ENCODE measurements around the gene CNIH2.
"Not testable (repeated sequence)": the region's sequence is repeated elsewhere in the genome, so short reads cannot be mapped to it uniquely, and the experiment has no call there.

Gene CNIH2

GRCh38 chr11:66316849-66317251, 38.9 kb downstream of the CNIH2 start, which contains the start of gene CD248:
CD248 (minus strand) TSS chr11:66317044; CDS start chr11:66317027, 17 bp downstream.
- DNase-seq = no peak

DNA sequence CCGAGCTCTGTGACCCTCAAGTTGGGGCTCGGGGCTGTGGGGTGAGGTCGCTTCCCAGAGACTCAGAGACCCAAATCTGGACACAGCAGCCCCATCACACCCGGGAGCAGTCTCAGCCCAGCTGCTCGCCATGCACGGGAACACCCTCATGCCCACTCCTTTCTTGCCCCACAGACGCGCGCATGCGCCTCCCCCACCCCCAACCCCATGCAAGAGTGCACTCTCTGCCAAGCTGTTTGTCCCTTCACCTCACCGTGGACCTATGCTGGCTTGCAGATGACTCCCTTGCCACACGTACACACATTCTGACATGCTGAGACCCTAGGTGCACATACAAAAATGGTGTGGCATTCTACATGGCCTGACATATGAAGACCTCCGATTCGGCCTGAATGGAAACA, 39.3 kb downstream of the CNIH2 start:
- DNase-seq = no peak

- DNase-seq = no peak
Measured at GRCh38 chr11:66317723-66318599, 40.0 kb downstream of the CNIH2 start.

DNA sequence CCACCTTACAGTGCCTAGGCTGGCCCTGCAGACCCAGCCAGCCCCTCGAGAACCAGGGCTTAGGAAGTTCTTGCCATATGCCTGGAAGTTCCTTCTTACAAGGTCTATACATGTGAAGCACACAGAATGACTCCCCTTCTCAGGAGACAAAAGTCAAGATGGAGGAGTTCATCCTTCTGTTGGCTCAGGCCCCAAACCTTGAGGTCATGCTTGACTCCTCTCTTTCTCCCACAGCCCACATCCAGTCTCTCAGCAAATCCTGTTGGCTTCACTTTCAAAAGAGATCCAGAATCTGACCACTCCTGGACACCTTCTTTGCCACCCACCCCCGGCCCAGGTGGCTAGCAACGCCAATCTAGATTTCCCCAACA, 40.6 kb downstream of the CNIH2 start:
- no peak for DNase-seq

DNA sequence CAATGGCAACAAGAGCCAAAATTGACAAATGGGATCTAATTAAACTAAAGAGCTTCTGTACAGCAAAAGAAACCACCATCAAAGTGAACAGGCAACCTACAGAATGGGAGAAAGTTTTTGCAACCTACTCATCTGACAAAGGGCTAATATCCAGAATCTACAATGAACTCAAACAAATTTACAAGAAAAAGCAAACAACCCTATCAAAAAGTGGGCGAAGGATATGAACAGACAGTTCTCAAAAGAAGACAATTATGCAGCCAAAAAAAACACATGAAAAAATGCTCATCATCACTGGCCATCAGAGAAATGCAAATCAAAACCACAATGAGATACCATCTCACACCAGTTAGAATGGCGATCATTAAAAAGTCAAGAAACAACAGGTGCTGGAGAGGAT, 42.3 kb downstream of the CNIH2 start:
- DNase-seq = not testable (repeated sequence)

DNA sequence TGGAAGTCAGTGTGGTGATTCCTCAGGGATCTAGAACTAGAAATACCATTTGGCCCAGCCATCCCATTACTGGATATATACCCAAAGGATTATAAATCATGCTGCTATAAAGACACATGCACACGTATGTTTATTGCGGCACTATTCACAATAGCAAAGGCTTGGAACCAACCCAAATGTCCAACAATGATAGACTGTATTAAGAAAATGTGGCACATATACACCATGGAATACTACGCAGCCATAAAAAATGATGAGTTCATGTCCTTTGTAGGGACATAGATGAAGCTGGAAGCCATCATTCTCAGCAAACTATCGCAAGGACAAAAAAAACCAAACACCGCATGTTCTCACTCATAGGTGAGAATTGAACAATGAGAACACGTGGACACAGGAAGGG, 42.8 kb downstream of the CNIH2 start:
- not testable (repeated sequence) for DNase-seq

DNA sequence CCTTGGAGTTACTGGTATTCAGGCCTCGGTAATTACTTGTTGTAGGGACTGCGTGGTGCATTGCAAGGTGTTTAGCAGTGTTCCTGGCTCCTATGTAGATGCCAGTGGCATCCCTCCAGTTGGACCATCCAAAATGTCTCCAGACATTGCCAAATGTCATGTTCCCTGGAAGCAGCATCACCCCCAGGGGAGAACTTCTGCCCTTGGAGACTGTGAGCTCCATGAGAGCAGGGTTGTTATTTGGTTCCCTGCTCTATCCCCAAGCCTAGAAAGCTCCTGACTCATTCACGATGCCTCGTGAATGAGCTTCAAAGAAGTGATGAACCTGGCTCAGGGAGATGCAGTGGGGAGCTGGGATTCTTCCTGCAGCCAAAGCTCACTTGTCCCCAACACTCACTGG, 43.6 kb downstream of the CNIH2 start:
- no peak for DNase-seq

GRCh38 chr11:66322732-66323427, 44.9 kb downstream of the CNIH2 start:
- DNase-seq = no peak

DNA sequence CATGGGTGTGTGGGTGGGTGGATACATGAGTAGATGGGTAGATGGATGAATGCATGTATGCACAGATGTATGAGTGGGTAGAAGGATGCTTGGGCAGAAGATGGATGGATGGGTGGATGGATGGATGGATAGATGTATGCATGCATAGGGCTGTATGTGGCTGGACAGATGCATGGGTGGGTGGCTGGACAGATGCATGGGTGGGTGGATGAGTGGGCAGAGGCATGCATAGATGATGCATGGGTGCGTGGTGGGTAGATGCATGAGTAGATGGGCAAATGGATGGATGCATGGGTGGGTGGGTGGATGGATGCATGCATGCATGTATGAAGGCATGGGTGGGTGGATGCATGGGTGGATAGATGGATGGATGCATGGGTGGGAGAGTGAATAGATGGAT, 45.7 kb downstream of the CNIH2 start:
- no peak for DNase-seq

GRCh38 chr11:66324664-66325063, 46.7 kb downstream of the CNIH2 start:
- no peak for DNase-seq

DNA sequence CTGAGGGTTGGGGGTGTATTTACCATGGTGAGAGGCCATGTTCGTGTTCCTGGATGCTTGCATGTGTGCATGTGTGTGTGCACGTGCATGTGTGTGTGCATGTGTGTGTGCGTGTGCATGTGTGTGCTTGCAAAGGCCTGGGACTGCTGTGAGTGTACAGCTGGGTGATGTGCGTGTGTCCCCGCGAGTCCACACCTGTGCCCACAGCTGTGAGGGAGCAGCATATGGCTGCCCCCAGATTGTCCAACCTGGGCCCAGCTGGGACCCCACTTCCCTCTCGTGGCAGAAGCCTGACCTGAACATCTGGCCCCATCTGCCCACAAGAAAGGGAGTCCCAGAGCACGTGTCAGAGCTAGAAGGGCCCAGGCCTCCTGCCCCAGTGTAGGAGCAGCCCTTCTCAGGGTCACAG, 47.3 kb downstream of the CNIH2 start:
- no peak for DNase-seq

DNA sequence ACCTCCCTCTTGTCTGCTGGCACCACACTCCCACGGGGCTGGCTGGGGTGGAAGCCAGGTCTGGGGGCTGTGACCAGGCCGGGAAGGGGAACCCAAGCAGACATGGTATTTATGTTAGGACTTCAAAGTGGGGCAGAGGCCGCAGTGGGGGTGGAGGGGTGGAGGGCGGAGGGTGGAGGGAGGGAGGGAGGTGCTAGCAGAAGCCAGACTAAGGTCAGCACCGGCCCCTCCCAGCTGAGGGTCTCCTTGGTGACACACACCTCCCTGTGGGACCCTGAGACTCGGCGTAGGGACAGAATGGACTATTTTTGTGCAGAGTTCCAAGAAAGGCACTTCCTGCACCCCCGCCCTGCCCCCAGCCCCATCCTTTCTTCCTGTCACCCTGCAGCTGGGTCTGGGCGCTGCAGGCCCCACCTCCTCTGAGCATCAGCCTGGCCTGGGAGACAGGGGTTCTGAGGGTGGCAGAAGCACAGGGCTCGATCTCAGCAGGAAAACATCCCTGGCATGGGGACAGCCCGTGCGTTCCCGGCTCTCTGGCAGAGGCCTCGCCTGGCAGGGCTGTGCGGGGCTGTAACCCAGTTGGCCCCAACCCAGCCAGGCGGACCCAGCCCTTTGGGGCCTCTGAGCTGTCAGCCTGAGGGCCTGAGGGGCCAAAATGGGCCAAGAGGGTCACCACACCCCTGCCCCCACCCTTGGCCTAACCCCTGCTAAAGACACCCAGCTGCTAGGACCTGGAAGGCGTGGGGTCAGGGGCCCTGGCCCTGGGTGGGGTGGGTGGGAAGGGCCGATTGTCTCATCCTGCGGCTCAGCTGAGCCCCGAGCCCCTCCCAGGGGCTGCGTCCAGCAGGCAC, 48.5 kb downstream of the CNIH2 start:
- DNase-seq = no peak

DNA sequence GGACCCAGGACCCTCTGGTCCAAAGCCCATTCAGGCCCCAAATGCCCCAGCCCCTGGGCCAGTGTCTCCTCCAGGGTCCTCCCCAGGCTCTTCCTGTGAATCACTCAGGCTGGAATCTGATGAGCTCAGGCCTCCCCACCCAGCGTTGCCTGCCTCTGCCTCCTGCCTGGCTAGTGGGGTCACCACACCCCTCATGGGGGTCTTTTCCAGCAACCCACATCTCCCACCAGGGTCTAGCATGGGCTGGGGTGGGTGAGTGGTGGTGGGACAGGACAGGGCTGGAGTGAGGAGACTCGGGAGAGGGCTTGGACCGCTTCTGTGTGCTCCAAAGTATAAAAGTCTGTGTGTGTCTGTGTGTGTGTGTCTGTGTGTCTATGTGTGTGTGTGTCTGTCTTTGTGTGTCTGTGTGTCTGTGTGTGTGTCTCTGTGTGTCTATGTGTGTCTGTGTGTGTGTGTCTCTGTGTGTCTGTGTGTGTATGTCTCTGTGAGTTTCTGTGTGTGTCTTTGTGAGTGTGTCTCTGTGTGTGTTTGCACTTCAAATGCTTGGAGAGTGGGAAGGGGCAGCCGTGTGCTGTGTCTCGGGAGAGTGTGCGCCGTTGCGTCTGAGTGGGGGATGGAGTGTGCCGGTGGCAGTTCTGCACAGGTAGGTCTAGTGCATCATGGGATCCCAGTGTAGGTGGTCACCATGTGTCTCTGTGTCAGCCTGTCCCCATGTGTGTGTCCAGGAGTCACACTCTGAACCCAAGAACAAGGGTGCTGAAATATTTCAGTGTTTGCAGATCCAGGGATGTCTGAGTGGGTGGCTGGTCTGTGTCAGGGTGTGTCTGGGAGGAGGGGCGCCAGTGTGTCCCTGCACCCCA, 49.4 kb downstream of the CNIH2 start:
- no peak for DNase-seq

DNA sequence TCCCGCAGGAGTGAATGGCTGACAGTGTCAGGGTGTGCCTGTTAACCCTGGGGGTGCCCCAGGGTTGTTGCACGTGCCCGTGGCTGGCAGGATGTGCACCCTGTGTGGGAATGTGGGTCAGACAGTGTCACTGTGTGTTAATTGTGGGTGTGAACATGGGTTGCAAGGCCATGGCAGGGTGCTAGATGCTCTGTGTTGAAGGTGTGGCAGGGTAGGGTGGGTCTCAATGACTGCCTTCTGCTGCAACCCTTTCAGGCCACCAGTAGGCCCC, 50.0 kb downstream of the CNIH2 start:
- no peak for DNase-seq

DNA sequence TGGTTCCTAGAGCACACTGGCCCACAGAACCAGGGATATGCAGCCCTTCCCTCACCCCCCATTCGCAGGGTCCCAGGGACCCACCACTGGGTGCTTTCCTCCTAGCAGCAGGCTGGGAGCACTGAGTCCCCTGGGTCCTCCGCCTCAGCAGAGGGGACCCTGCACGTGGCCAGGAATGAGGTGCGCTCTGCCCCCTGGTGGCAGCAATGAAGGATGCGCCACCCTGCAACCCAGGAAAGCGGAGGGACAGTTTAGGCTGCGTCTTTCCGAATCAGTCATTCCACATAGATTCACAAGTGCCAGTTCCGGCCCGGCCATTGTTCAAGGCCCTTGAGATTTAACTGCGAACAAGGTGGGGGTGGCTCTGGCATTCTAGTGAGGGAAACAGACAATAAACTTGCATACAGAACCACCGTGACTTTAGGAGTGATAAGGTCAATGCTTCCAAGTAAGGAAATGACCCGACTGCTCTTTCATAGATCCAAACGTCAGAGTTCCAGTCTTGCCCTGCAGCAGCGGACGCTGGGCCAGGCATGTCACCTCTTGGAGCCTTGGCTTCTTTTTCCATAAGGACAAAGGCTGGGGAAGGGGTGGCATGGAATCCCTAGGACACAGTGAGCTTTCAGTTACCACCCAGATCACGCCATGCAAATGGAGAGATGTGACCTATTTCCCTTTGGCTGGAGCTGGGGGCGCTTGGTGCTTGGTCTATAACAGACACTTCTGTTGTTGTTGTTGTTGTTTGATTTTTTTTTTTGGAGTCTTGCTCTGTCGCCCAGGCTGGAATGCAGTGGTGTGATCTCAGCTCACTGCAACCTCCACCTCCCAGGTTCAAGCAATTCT, 50.5 kb downstream of the CNIH2 start:
- peak; percentile 83 for DNase-seq

DNA sequence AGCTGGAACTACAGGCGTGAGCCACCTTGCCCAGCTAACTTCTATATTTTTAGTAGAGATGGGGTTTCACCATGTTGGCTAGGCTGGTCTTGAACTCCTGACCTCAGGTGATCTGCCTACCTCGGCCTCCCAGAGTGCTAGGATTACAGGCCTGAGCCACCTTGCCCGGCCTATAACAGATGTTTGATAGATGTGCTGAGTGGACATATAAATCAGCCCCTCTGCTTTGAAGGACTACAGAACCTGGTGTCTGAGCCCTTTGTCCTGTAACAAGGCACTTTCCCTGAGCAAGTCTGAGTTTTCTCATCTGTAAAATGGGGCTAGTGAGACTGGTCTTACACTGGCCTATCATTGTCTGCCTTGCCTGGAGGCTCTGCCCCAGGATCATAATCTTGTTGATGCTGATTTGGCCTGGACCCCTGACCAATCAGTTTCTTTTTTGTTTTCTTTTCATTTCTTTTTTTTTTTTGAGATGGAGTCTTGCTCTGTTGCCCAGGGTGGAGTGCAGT, 51.2 kb downstream of the CNIH2 start:
- DNase-seq = no peak

- DNase-seq = no peak
Measured at GRCh38 chr11:66330931-66331330, 53.0 kb downstream of the CNIH2 start.

DNA sequence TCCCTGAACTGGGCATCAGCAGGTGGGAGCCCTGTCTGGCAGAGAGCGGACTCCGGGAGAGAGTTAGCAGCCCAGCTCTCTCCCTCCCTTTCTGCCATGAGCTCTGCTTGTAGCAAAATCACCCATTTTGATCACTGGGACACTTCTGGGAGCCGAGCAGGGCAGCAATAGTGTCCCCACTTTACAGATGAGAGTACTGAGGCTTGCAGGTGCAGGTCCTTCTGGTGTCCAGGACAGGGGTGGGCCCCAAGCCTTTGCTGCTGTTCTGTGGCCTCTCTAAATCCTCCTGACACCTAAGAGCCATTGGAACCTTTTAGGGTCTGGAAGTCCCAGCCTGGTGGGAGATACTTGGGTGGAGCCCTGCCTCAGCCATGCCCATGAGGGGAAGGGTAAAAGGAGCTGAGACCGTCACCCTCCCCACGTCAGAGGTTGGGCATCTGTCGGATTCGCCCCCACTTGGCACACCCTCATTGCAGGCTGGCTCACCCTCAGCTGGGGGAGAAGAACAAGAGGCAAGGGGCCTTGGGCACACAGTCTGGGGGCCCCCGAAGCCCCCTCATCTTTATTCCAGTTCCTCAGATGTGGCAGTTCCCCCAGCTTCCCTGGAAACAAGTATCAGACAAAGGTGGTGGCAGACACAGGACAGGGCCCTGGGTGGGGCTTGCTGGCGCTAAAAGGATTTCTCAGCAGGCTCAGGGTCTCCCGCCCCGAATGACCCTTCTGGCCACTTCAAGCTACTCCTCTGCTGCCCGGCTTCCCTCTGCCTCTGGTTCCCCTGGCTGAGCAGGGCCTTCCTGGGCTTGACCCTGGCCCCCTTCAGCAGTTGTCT, 53.8 kb downstream of the CNIH2 start:
- DNase-seq = no peak

GRCh38 chr11:66332371-66333219, 54.6 kb downstream of the CNIH2 start:
- DNase-seq = no peak

All from activated naive CD4-positive, alpha-beta T cell treated with Interleukin-2 at 50 U/mL for 16 hours (primary cell).